Activated naive CD8-positive, alpha-beta T cell (primary cell): ENCODE measurements around the gene CARMIL1.

ENCODE experiments used
- H3K27ac Mint-ChIP-seq: one replicate; pipeline ENCODE4 v1.8.0; 2021; ENCODE audit warnings: mixed read lengths
- H3K27me3 Mint-ChIP-seq: one replicate; pipeline ENCODE4 v1.8.0; 2021; ENCODE audit warnings: mixed read lengths
- H3K36me3 Mint-ChIP-seq: one replicate; pipeline ENCODE4 v1.8.0; 2021; ENCODE audit warnings: mixed read lengths
- H3K4me1 Mint-ChIP-seq: one replicate; pipeline ENCODE4 v1.8.0; 2021; ENCODE audit warnings: low read depth, mixed read lengths
- H3K4me3 Mint-ChIP-seq: one replicate; pipeline ENCODE4 v1.8.0; 2021; ENCODE audit warnings: mild to moderate bottlenecking, mixed read lengths
- H3K9me3 Mint-ChIP-seq: one replicate; pipeline ENCODE4 v1.8.0; 2021; ENCODE audit warnings: low read depth, mixed read lengths

The CARMIL1 gene

GRCh38 chr6:25469797-25470388, 190.7 kb downstream of the CARMIL1 start:
- no peaks in the 10 kb centered on the region for H3K9me3 Mint-ChIP-seq
- no peak overlapping the region for H3K4me3 Mint-ChIP-seq
- H3K4me1 Mint-ChIP-seq = peaks cover 3% of the 10 kb centered on the region
- H3K27ac Mint-ChIP-seq = no peak overlapping the region
- H3K36me3 Mint-ChIP-seq = peaks cover 18% of the 10 kb centered on the region
- H3K27me3 Mint-ChIP-seq = no peaks in the 10 kb centered on the region

DNA sequence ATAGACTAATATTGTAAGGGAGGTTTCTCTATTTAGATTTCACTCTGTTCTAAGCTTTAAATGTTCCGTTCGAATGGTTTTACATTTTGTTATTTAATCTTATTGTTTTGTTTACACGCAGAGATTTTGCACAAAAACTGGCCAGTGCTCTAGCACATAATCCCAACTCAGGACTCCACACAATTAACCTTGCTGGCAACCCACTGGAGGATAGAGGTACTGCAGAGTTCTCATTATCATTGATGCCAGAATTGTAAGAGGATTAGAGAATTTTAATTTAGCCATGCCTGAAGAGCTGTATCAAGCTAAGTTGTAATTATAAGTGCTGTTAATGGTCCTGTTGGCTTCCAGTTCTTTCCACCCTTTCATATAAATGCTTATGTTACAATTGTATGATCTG, 193.1 kb downstream of the CARMIL1 start:
- no peaks in the 10 kb centered on the region for H3K27me3 Mint-ChIP-seq
- H3K9me3 Mint-ChIP-seq = no peaks in the 10 kb centered on the region
- H3K27ac Mint-ChIP-seq = no peak overlapping the region
- peaks cover 22% of the 10 kb centered on the region for H3K36me3 Mint-ChIP-seq
- no peak overlapping the region for H3K4me3 Mint-ChIP-seq
- peaks cover 8% of the 10 kb centered on the region for H3K4me1 Mint-ChIP-seq

GRCh38 chr6:25472906-25473305, 193.7 kb downstream of the CARMIL1 start:
- Mint-ChIP-seq H3K4me3 (no peak overlapping the region), H3K27me3 (no peaks in the 10 kb centered on the region), H3K36me3 (peaks cover 23% of the 10 kb centered on the region), H3K27ac (no peak overlapping the region), H3K4me1 (peaks cover 9% of the 10 kb centered on the region), H3K9me3 (no peaks in the 10 kb centered on the region)

- H3K4me1 Mint-ChIP-seq = peaks cover 9% of the 10 kb centered on the region
- no peaks in the 10 kb centered on the region for H3K9me3 Mint-ChIP-seq
- H3K27ac Mint-ChIP-seq = no peak overlapping the region
- no peak overlapping the region for H3K4me3 Mint-ChIP-seq
- no peaks in the 10 kb centered on the region for H3K27me3 Mint-ChIP-seq
- H3K36me3 Mint-ChIP-seq = peaks cover 26% of the 10 kb centered on the region
Measured at GRCh38 chr6:25473447-25473846, 194.3 kb downstream of the CARMIL1 start.

DNA sequence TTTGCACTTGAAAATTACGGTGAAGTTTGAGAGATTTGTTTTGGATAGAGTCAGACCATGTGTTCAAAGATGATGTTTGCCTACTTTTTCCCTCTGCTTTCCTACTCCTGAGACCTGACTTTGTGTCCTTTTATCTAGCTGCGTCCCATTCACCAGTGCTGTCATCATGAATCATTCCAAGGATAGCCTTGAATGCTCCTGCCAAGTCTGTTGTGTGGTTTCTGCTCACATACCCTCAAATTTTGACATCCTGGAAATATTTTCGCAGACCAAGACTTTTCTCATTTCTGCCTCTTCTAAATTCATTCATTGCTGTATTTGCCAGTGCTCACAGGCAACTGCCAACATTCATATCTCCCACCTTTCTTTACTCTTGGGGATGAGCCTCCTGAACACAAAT, 197.0 kb downstream of the CARMIL1 start:
- H3K4me3 Mint-ChIP-seq = no peak overlapping the region
- no peak overlapping the region for H3K27ac Mint-ChIP-seq
- H3K9me3 Mint-ChIP-seq = no peaks in the 10 kb centered on the region
- peaks cover 9% of the 10 kb centered on the region for H3K4me1 Mint-ChIP-seq
- no peaks in the 10 kb centered on the region for H3K27me3 Mint-ChIP-seq
- H3K36me3 Mint-ChIP-seq = peaks cover 23% of the 10 kb centered on the region

DNA sequence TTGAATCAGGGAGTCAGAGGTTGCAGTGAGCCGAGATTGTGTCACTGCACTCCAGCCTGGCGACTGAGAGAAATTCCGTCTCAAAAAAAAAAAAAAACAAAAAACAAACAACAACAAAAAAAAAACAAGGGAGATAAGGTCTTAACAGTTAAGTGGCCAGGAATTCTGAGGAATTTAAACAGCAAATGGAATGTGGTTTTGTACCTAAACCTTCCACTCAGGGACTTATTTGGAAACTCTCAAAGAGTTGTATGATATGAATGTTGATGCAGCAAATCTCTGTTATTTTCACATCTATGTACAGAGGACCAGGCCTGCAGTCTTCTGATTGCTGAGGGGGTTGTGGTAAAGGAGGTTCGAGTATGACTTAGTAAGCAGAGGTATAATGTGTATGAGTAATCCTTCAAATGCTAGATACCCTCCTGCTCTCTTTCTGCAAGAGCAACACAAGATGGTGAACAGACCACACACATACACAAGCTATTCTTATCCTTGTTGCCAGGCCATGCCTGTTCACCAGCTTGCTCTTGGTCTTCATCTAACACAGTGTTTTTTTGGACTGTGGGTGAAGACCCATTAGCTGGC, 197.9 kb downstream of the CARMIL1 start:
- Mint-ChIP-seq H3K27me3 (no peaks in the 10 kb centered on the region), H3K4me3 (no peak overlapping the region), H3K4me1 (peaks cover 9% of the 10 kb centered on the region), H3K36me3 (peaks cover 23% of the 10 kb centered on the region), H3K27ac (no peak overlapping the region), H3K9me3 (no peaks in the 10 kb centered on the region)

DNA sequence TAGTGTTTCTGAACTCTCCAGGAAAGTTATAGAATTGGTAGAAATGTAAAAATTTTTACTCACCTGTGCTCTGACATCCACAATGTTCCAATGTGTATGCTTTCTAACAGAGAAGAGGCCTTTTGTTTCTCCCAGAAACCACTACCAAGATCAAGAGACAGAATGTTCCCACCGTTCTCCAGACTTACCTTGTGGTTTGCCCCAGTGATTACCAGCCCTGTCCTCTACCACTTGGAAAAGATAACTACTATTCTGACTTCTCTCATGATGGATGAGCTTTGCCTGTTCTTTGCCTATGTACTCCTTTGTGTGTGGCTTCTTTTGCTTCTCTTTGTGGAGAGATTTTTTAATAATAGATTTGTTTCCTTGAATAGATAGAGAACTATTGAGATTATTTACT, 199.8 kb downstream of the CARMIL1 start:
- Mint-ChIP-seq H3K9me3 (no peaks in the 10 kb centered on the region), H3K4me1 (peaks cover 9% of the 10 kb centered on the region), H3K4me3 (no peak overlapping the region), H3K36me3 (peaks cover 28% of the 10 kb centered on the region), H3K27ac (no peak overlapping the region), H3K27me3 (no peaks in the 10 kb centered on the region)

- peaks cover 8% of the 10 kb centered on the region for H3K4me1 Mint-ChIP-seq
- peaks cover 20% of the 10 kb centered on the region for H3K36me3 Mint-ChIP-seq
- H3K4me3 Mint-ChIP-seq = no peak overlapping the region
- no peaks in the 10 kb centered on the region for H3K9me3 Mint-ChIP-seq
- no peak overlapping the region for H3K27ac Mint-ChIP-seq
- no peaks in the 10 kb centered on the region for H3K27me3 Mint-ChIP-seq
Measured at GRCh38 chr6:25481267-25481666, 202.1 kb downstream of the CARMIL1 start.

DNA sequence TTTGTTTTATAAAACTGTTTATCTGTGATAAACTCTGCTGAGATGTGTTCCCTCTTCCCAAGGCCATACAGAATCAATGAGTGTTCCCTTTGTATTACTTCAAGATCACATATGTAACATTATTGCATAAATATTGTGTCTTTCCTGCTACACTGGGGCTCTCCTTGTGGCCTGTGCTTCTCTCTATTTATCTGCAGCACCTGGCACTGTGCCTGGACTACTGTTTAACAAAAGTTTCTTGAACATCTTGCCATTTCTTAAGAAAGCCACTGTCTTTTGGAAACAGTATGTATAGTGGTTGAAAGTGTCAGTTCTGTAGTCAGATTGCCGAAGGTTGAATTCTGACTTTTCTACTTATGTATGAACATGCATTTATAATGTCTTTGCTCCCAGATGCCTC, 203.8 kb downstream of the CARMIL1 start:
- H3K36me3 Mint-ChIP-seq = peaks cover 12% of the 10 kb centered on the region
- H3K4me1 Mint-ChIP-seq = peaks cover 1% of the 10 kb centered on the region
- H3K4me3 Mint-ChIP-seq = no peak overlapping the region
- H3K9me3 Mint-ChIP-seq = no peaks in the 10 kb centered on the region
- no peak overlapping the region for H3K27ac Mint-ChIP-seq
- H3K27me3 Mint-ChIP-seq = no peaks in the 10 kb centered on the region

- Mint-ChIP-seq H3K4me1 (peaks cover 1% of the 10 kb centered on the region), H3K27ac (no peak overlapping the region), H3K9me3 (no peaks in the 10 kb centered on the region), H3K27me3 (no peaks in the 10 kb centered on the region), H3K36me3 (peaks cover 10% of the 10 kb centered on the region), H3K4me3 (no peak overlapping the region)
Measured at GRCh38 chr6:25483943-25484342, 204.8 kb downstream of the CARMIL1 start.

GRCh38 chr6:25484900-25485299, 205.7 kb downstream of the CARMIL1 start:
- H3K4me1 Mint-ChIP-seq = peaks cover 4% of the 10 kb centered on the region
- H3K27ac Mint-ChIP-seq = no peak overlapping the region
- H3K36me3 Mint-ChIP-seq = peaks cover 10% of the 10 kb centered on the region
- H3K27me3 Mint-ChIP-seq = no peaks in the 10 kb centered on the region
- H3K4me3 Mint-ChIP-seq = no peak overlapping the region
- no peaks in the 10 kb centered on the region for H3K9me3 Mint-ChIP-seq

DNA sequence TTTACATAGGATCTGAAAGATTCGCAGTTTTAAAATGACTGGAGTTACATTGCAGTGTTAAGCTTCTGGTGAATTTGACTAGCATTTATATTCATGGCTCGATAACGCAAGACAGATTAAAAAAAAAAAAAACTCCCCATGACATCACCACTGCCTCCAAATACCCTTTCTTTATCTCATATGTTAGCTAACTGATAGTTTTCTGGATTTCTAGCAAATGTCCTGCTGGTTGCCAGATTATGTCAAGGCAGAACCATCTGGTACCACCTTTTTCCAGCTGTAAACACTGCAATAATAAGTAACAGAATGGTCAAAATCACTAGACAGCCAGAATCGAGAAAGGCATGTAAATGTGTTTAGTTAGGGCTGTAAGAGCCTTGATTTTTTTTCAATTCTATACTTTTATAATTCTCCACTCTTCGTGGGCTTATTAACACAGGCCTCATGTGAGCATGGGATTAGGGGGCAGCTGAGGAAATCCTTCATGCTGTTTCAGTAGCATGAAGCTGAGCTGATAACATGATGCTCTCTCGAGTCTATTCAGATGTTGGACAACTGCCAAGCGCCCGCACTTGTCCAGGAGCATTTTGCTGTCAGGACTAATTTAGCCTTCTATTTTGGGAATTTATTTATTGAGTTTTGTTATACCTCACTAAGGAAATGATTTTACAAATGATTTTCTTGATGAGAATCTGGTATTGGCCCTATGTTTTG, 206.8 kb downstream of the CARMIL1 start:
- H3K27ac Mint-ChIP-seq = no peak overlapping the region
- peaks cover 13% of the 10 kb centered on the region for H3K36me3 Mint-ChIP-seq
- H3K4me1 Mint-ChIP-seq = peaks cover 8% of the 10 kb centered on the region
- H3K4me3 Mint-ChIP-seq = no peak overlapping the region
- no peaks in the 10 kb centered on the region for H3K27me3 Mint-ChIP-seq
- H3K9me3 Mint-ChIP-seq = no peaks in the 10 kb centered on the region

GRCh38 chr6:25486550-25486949, 207.4 kb downstream of the CARMIL1 start:
- Mint-ChIP-seq H3K27ac (no peak overlapping the region), H3K36me3 (peaks cover 13% of the 10 kb centered on the region), H3K9me3 (no peaks in the 10 kb centered on the region), H3K4me1 (peaks cover 8% of the 10 kb centered on the region), H3K27me3 (no peaks in the 10 kb centered on the region), H3K4me3 (no peak overlapping the region)

DNA sequence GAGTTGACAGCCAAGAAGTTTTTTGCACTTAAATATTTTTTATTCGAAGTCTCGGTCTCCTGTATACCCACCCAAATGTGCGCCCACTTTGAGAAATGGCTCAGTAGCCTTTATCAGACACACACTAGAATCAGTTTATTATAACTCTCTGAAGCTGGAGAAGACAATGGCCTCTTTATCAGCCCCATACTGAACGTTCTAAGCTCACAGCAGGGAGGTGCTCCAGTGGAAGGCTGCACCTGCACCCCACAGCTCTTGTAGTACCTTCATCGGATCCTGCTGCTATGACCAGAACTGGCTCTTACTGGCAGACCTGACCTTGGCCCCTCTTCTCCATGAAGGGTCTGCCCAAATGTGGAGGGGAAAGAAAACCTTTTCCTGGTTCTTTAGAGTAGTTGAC, 207.8 kb downstream of the CARMIL1 start:
- no peak overlapping the region for H3K27ac Mint-ChIP-seq
- peaks cover 13% of the 10 kb centered on the region for H3K36me3 Mint-ChIP-seq
- no peak overlapping the region for H3K4me3 Mint-ChIP-seq
- H3K9me3 Mint-ChIP-seq = no peaks in the 10 kb centered on the region
- H3K4me1 Mint-ChIP-seq = peaks cover 8% of the 10 kb centered on the region
- no peaks in the 10 kb centered on the region for H3K27me3 Mint-ChIP-seq

DNA sequence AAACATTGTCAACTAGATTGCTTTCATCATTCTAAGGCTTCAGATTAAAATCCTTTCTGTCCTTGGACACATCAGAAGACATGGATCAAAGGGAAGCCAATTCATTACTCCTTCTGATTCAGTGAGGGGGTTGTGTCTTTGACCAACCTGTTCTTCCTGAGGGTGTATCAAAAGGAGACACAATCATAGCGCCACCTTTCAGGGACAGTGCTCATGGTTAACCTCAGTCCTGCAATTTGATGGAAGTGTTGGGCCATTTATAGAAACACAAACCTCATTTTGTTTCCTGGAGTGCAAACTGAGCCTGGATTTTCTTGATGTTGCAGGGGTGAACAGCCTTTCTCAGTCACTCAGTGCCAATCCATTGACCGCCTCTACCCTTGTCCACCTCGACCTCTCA, 209.0 kb downstream of the CARMIL1 start:
- Mint-ChIP-seq H3K9me3 (no peaks in the 10 kb centered on the region), H3K27ac (no peak overlapping the region), H3K27me3 (no peaks in the 10 kb centered on the region), H3K4me1 (peaks cover 8% of the 10 kb centered on the region), H3K36me3 (peaks cover 11% of the 10 kb centered on the region), H3K4me3 (no peak overlapping the region)

DNA sequence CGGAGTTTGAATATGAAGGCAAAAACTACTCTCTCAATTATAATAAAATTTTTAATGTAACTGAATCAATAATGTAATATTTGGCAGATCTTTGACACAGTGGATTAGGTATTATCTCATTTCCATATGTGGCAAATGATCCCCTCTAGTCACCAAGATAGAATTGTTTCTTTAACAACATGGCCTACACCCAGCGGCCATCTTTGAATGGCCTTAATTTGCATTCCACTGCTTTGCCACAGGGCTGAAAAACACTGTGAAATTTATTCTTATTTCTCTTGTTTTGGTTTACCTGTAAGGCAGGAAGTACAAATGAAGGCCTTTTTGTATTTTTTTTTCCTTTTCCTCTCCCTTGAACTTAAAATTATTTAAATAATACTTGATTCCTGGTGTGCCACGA, 210.2 kb downstream of the CARMIL1 start:
- Mint-ChIP-seq H3K27me3 (no peaks in the 10 kb centered on the region), H3K36me3 (peaks cover 4% of the 10 kb centered on the region), H3K4me3 (no peak overlapping the region), H3K27ac (no peak overlapping the region), H3K9me3 (no peaks in the 10 kb centered on the region), H3K4me1 (peaks cover 7% of the 10 kb centered on the region)
